UCSD-AML1 (cell line): ENCODE results near the gene LEMD1.

Experiments used
- DNase-seq: peaks from one replicate; lab custom pipeline; 2025; ENCODE audit not compliant: unreplicated experiment; lab: John Stamatoyannopoulos, UW

LEMD1 gene

DNA sequence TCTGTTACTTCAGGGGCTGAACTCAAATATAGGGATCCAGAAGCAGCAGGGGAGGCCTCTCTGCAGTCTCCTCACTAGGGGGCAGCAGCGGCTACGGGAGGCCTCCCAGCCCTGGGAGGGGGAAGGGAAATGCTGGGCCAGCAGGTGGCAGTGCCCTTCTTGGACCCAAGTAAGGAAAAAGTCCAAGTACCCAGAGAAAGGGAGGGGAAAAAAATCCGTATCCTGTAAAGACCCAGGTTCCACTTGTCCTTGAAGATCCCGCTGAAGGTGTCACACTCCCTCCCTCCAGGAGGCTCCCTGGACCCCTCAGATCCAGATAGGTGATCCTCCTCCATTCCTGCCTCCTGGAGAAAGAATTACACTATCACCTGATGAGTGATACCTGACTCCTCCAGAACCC lies 86.2 kb downstream of the LEMD1 start:
- peak; percentile 77 for DNase-seq

DNA sequence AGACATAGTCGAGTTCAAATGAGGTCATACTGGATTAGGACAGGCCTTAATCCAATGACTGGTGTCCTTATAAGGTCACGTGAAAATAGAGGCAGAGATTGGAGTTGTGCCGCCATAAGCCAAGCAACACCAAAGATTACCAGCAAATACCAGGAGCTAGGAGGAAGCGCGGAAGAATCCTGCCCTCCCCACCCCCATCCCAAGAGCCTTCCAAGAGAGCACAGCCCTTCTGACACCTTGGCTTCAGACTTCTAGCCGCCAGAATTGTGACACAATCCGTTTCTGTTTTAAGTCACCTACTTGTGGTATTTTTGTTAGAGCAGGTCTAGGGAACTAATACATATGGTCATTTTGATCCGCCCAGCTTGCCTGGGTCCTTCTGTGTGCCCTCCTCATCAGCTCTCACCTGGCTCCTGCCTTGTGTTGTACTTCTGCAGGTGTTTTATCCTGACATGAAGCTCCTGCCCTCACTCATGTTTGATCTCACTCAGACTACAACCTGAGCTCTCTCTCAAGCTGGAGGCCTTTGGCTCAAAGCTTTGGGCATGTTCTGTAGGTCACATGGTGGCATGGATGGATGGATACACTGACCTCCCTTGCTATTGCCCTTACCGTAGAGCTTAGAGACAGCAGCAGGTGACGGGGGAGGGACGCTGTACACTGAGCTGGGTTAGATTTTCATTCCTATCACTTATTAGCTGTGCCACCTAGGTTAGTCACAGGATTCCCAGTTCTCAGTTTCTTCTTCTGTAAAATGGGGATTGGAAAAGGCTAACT lies 89.7 kb downstream of the LEMD1 start:
- DNase-seq = no peak
